ENCODE results near the gene QRICH2. TPM values are rescaled to one million over a fixed set of nuclear protein-coding genes. Genes with fewer than 3 reads are reported as not detected.
"Not testable (repeated sequence)": the region's sequence is repeated elsewhere in the genome, so short reads cannot be mapped to it uniquely, and the experiment has no call there.

Gene QRICH2

DNA sequence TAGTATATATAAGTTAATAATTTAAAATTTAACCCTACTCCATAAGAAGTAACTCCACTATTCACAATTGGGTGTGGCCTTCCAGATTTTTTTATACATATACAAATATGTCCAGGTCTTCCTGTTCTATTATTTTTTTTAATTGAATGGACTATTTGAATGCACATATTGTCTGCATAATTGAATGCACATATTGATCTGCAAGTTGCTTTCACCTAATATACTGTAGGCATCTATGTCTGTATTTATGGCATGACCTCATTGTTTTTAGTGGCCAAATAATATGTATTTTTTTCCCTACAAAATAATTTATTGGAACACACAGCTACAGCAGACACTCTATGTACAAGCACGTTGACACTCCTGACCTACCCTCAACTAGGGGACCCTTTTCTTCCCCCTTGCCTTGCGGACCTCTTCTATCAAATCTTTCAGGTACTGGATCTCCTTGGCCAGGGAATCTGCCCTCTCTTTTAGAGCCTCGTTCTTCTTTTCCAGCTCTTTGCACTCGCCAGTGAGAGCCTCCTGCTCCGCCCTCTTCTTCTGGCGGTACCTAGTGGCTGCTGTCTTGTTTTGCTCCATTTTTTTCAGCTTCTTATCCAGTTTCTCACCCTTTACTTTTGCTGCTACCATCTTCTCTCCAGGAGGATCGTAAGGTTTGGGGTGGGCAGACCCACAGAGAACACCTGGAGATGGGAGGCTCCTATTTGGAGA is 82.5 kb downstream of the QRICH2 start:
- H2BK15ac ChIP-seq (replicated peaks; ENCODE audit: low read depth) = not testable (repeated sequence)
- WGBS (ENCODE audit: extremely low coverage, insufficient coverage, low lambda C conversion rate) = no CpG with 5 or more reads among the region's 7 CpGs

More for the DNA sequence above, 82.5 kb downstream of the QRICH2 start:
- not testable (repeated sequence) for H3K4me2 ChIP-seq (ENCODE audit: low read length); H3K4ac ChIP-seq (ENCODE audit: low read depth, low read length); H3K27me3 ChIP-seq (ENCODE audit: insufficient read depth, low read length, poor library complexity); H3K56ac ChIP-seq (ENCODE audit: low read length); H3K79me2 ChIP-seq (ENCODE audit: control insufficient read depth, insufficient read depth, low read length); H3K9ac ChIP-seq (ENCODE audit: low read length); H2AK5ac ChIP-seq (ENCODE audit: low read length); DNase-seq; H3K79me1 ChIP-seq (ENCODE audit: low read length); H4K5ac ChIP-seq (ENCODE audit: low read length); H2BK5ac ChIP-seq (ENCODE audit: low read length); H3K36me3 ChIP-seq (ENCODE audit: control insufficient read depth, insufficient read depth, low read length); H3K18ac ChIP-seq (ENCODE audit: low read length); H3K4me1 ChIP-seq (ENCODE audit: control insufficient read depth, low read depth, low read length); H4K8ac ChIP-seq (ENCODE audit: low read depth, low read length); H3K23ac ChIP-seq (ENCODE audit: low read length); H3K27ac ChIP-seq (ENCODE audit: low read depth, low read length); H3K4me3 ChIP-seq (ENCODE audit: low read length); H2BK120ac ChIP-seq (ENCODE audit: low read depth, low read length)

Small RNA genes within 50 kb of the gene (small RNA-seq; reads per million reads assigned to genes)
- gene RF00019 (ENCODE audit: insufficient read depth) (not detected), gene RNU6-24P (ENCODE audit: insufficient read depth) (not detected)

All from mesendoderm (in vitro differentiated cells).